ENCODE data around the gene MAGOH.

The MAGOH gene

GRCh38 chr1:53198241-53198651 is 40.1 kb downstream of the MAGOH start:
- H3K79me1 ChIP-seq (replicated peaks; ENCODE audit: low read length, poor library complexity, severe bottlenecking): peaks cover 22% of the 10 kb centered on the region
- H2BK120ac ChIP-seq (ENCODE audit: low read depth, low read length): no peak overlapping the region
- no peak overlapping the region for H2BK5ac ChIP-seq (ENCODE audit: low read depth, low read length, poor library complexity, severe bottlenecking)
- H3K18ac ChIP-seq (ENCODE audit: low read depth in 1 of 2, low read length in 2 of 2): no peak overlapping the region
- H2BK15ac ChIP-seq (ENCODE audit: low read depth, poor library complexity, severe bottlenecking): no peak overlapping the region
- no peak overlapping the region for H3K14ac ChIP-seq (ENCODE audit: low read length in 2 of 2)
- H3K4ac ChIP-seq (ENCODE audit: low read depth in 1 of 2, low read length in 2 of 2): no peak overlapping the region
- H4K8ac ChIP-seq (ENCODE audit: low read length): no peak overlapping the region
- H4K91ac ChIP-seq (ENCODE audit: low read length): no peak overlapping the region
- H3K27ac ChIP-seq (ENCODE audit: low read length, poor library complexity, severe bottlenecking): no peak overlapping the region
- no peaks in the 10 kb centered on the region for H3K27me3 ChIP-seq (ENCODE audit: control insufficient read depth in 1 of 2, insufficient read depth in 1 of 2, low read length in 2 of 2)
- peaks cover 0 to 28% of the 10 kb centered on the region in 2 experiments for H3K36me3 ChIP-seq (ENCODE audit: control insufficient read depth in 1 of 2, insufficient read depth in 2 of 2, low read depth in 1 of 2, low read length in 2 of 2)
- H3K23ac ChIP-seq (ENCODE audit: low read length in 2 of 2): peak overlapping the region in 1 of 2 experiments; percentile 3
- WGBS: 64% methylated on average over 3 of the region's 4 CpGs
- peak overlapping the region; percentile 97 for H3K9ac ChIP-seq (ENCODE audit: low read length)
- H3K4me2 ChIP-seq (ENCODE audit: low read length, poor library complexity, severe bottlenecking): no peak overlapping the region
- H3K4me3 ChIP-seq (ENCODE audit: insufficient read depth in 1 of 2, low read depth in 1 of 2, low read length in 2 of 2): peak overlapping the region in 1 of 2 experiments; percentile 83
- H2AFZ ChIP-seq (ENCODE audit: low read depth, low read length): no peak overlapping the region
- no peaks in the 10 kb centered on the region for H3K9me3 ChIP-seq (ENCODE audit: control insufficient read depth, low read length)
- no peak overlapping the region for H2BK12ac ChIP-seq (ENCODE audit: low read length in 2 of 2)
- no peak overlapping the region for H2AK5ac ChIP-seq (ENCODE audit: low read length, severe bottlenecking)
- peaks cover 5% of the 10 kb centered on the region for H3K4me1 ChIP-seq (ENCODE audit: control insufficient read depth, insufficient read depth, low read depth, low read length)
- DNase-seq: peak; percentile 43

DNA sequence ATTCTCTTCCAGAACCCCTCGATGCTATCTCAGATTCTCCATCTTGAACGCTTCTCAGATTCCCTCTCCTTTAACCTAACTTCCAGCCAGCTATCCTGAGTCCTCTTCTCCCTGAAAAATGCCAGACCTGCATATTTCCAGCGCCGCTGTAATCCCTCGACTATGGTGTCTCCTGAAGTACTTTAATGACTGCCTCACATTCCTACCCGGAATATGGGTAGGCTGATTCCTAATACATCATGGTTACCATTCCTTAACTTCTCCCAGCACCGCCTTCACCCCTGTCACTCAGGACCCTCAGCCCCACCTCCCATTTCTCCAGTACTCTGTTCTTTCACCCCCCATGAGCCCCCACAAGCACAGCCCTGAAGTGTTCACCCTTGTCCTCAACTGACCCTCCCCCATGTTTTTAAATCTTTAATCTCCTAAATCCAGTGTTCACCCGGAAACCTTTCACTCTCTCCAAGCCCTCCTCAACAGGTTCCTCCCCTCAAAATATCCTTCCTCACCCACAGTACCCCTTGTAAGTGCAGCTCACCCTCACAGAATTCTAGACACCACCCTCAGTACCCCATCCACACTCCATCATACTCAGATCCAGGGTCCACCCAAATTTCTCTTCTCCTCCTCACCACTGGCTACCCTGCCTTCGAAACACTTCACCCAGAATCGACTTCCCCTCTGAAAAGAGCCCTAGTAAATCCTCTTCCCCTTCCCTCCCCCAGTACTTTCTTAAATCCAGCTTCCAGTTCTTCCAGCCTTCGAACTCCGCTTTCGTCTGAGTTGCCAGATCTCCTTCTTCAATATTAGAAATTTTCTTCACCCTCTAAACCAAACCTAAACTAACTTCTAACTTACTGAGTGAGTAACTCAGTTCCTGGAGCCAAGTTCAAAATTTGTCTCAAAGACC is 40.8 kb downstream of the MAGOH start:
- Histone ChIP-seq H4K8ac (ENCODE audit: low read length) (peak overlapping the region; percentile 76), H2BK120ac (ENCODE audit: low read depth, low read length) (peak overlapping the region; percentile 75), H3K27me3 (ENCODE audit: control insufficient read depth in 1 of 2, insufficient read depth in 1 of 2, low read length in 2 of 2) (no peaks in the 10 kb centered on the region), H3K4me1 (ENCODE audit: control insufficient read depth, insufficient read depth, low read depth, low read length) (peaks cover 5% of the 10 kb centered on the region), H2AFZ (ENCODE audit: low read depth, low read length) (no peak overlapping the region), H3K27ac (ENCODE audit: low read length, poor library complexity, severe bottlenecking) (peak overlapping the region; percentile 30), H3K36me3 (ENCODE audit: control insufficient read depth in 1 of 2, insufficient read depth in 2 of 2, low read depth in 1 of 2, low read length in 2 of 2) (peaks cover 0 to 21% of the 10 kb centered on the region in 2 experiments), H3K4ac (ENCODE audit: low read depth in 1 of 2, low read length in 2 of 2) (peak overlapping the region in 1 of 2 experiments; percentile 99), H2BK5ac (ENCODE audit: low read depth, low read length, poor library complexity, severe bottlenecking) (no peak overlapping the region), H3K9ac (ENCODE audit: low read length) (peak overlapping the region; percentile 97), H4K91ac (ENCODE audit: low read length) (no peak overlapping the region), H2BK12ac (ENCODE audit: low read length in 2 of 2) (no peak overlapping the region), H3K18ac (ENCODE audit: low read depth in 1 of 2, low read length in 2 of 2) (peak overlapping the region; percentile 81 to 99), H3K9me3 (ENCODE audit: control insufficient read depth, low read length) (no peaks in the 10 kb centered on the region), H2BK15ac (ENCODE audit: low read depth, poor library complexity, severe bottlenecking) (no peak overlapping the region), H3K4me3 (ENCODE audit: insufficient read depth in 1 of 2, low read depth in 1 of 2, low read length in 2 of 2) (peak overlapping the region; percentile 76 to 83), H3K14ac (ENCODE audit: low read length in 2 of 2) (peak overlapping the region in 1 of 2 experiments; percentile 49), H3K79me1 (replicated peaks; ENCODE audit: low read length, poor library complexity, severe bottlenecking) (peaks cover 21% of the 10 kb centered on the region), H3K4me2 (ENCODE audit: low read length, poor library complexity, severe bottlenecking) (peak overlapping the region; percentile 69), H3K23ac (ENCODE audit: low read length in 2 of 2) (no peak overlapping the region), H2AK5ac (ENCODE audit: low read length, severe bottlenecking) (peak overlapping the region; percentile 52)
- 46% methylated on average over 13 of the region's 13 CpGs for WGBS
- DNase-seq: peak; percentile 46

DNA sequence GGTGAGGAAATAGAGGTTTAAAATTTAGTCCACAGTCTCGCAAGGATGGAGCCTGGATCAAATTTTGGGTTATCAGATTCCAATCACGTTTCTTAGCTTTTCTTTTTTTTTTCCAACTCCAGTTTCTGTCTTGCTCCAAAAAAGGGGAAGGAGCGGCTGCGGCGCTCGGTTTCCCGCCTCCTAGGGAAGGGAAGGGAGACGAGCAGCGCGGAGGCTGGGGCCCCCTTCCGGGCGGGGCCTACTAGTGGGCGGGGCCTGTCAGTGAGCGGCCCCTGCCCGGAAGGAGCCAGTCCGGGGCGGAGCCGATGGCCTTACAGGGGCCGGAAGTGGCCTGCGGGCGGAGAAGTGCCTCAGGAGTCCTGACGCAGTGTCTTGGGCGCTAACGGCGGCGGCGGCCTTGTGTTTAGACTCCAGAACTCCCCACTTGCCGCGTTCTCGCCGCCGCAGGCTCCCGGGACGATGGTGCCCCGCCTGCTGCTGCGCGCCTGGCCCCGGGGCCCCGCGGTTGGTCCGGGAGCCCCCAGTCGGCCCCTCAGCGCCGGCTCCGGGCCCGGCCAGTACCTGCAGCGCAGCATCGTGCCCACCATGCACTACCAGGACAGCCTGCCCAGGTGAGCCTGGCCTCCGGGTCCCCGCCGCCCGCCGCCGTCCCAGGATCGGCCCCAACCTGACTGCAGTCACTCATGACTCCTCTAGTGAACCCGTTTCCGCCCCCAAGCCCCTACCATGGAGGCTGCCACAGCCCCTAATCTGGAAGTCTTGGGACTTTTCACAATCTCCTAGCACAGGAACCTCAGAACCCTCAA is 41.6 kb downstream of the MAGOH start, which contains the start of gene CPT2:
Gene CPT2 (plus strand): TSS at position 340 of the 806 bp plus-strand sequence. CDS start 120 bp downstream, at position 460.
- peak within 1 kb of the TSS; percentile 69 for H3K4me2 ChIP-seq (ENCODE audit: low read length, poor library complexity, severe bottlenecking)
- peak within 1 kb of the TSS; percentile 98 for H4K91ac ChIP-seq (ENCODE audit: low read length)
- H3K9ac ChIP-seq (ENCODE audit: low read length): peak within 1 kb of the TSS; percentile 97
- H3K79me1 ChIP-seq (replicated peaks; ENCODE audit: low read length, poor library complexity, severe bottlenecking): peaks cover 18% of the 10 kb centered on the region
- peaks cover 0 to 13% of the 10 kb centered on the region in 2 experiments for H3K36me3 ChIP-seq (ENCODE audit: control insufficient read depth in 1 of 2, insufficient read depth in 2 of 2, low read depth in 1 of 2, low read length in 2 of 2)
- WGBS: under 1% methylated on average over 55 of the region's 57 CpGs
- peak within 1 kb of the TSS; percentile 76 to 83 for H3K4me3 ChIP-seq (ENCODE audit: insufficient read depth in 1 of 2, low read depth in 1 of 2, low read length in 2 of 2)
- H3K4ac ChIP-seq (ENCODE audit: low read depth in 1 of 2, low read length in 2 of 2): peak within 1 kb of the TSS; percentile 95 to 99
- no peaks in the 10 kb centered on the region for H3K27me3 ChIP-seq (ENCODE audit: control insufficient read depth in 1 of 2, insufficient read depth in 1 of 2, low read length in 2 of 2)
- peak within 1 kb of the TSS; percentile 81 to 99 for H3K18ac ChIP-seq (ENCODE audit: low read depth in 1 of 2, low read length in 2 of 2)
- peak within 1 kb of the TSS; percentile 75 for H2AFZ ChIP-seq (ENCODE audit: low read depth, low read length)
- DNase-seq: peak; percentile 93
- no peak within 1 kb of the TSS for H3K23ac ChIP-seq (ENCODE audit: low read length in 2 of 2)
- H2BK120ac ChIP-seq (ENCODE audit: low read depth, low read length): peak within 1 kb of the TSS; percentile 75
- peak within 1 kb of the TSS; percentile 30 for H3K27ac ChIP-seq (ENCODE audit: low read length, poor library complexity, severe bottlenecking)
- H2BK15ac ChIP-seq (ENCODE audit: low read depth, poor library complexity, severe bottlenecking): peak within 1 kb of the TSS; percentile 23
- peak within 1 kb of the TSS; percentile 82 to 85 for H3K14ac ChIP-seq (ENCODE audit: low read length in 2 of 2)
- peak within 1 kb of the TSS; percentile 52 for H2AK5ac ChIP-seq (ENCODE audit: low read length, severe bottlenecking)
- peak within 1 kb of the TSS; percentile 98 for H4K8ac ChIP-seq (ENCODE audit: low read length)
- H2BK12ac ChIP-seq (ENCODE audit: low read length in 2 of 2): no peak within 1 kb of the TSS
- H3K4me1 ChIP-seq (ENCODE audit: control insufficient read depth, insufficient read depth, low read depth, low read length): peaks cover 5% of the 10 kb centered on the region
- peak within 1 kb of the TSS; percentile 90 for H2BK5ac ChIP-seq (ENCODE audit: low read depth, low read length, poor library complexity, severe bottlenecking)
- H3K9me3 ChIP-seq (ENCODE audit: control insufficient read depth, low read length): no peaks in the 10 kb centered on the region

Measured in mesenchymal stem cell (in vitro differentiated cells and primary cell).